ENCODE data around the gene KCNJ2. TPM values are rescaled to one million over a fixed set of nuclear protein-coding genes. Genes with fewer than 3 reads are reported as not detected.

Gene KCNJ2
- total RNA-seq, 1 experiment from 2014 or later = not detected

- H3K36me3 ChIP-seq (ENCODE audit: control insufficient read depth in 1 of 2, insufficient read depth in 2 of 2, low read length in 2 of 2) = no peaks in the 10 kb centered on the region
- H3K4me1 ChIP-seq (ENCODE audit: control insufficient read depth in 1 of 2, insufficient read depth in 2 of 2, low read length in 2 of 2) = no peaks in the 10 kb centered on the region
- H3K27ac ChIP-seq (ENCODE audit: low read depth, low read length) = no peak overlapping the region
- H3K4me3 ChIP-seq (replicated peaks in 1 of 2; ENCODE audit: low read depth in 1 of 2, low read length in 2 of 2) = no peak overlapping the region
- H2AFZ ChIP-seq (ENCODE audit: low read depth, low read length, poor library complexity, severe bottlenecking) = no peak overlapping the region
- TF ChIP-seq CTCF (IDR thresholded peaks at IDR 0.05 in 2 of 3, conservative IDR thresholded peaks at IDR 0.05 in 1 of 3; ENCODE audit: borderline replicate concordance in 1 of 3, insufficient read depth in 1 of 3, low read depth in 2 of 3, low read length in 2 of 3) (no peak), JUND (IDR thresholded peaks at IDR 0.05) (no peak), YY1 (IDR thresholded peaks at IDR 0.05; ENCODE audit: extremely low read depth, insufficient replicate concordance, low read depth, low read length) (no peak), CEBPB (IDR thresholded peaks at IDR 0.05; ENCODE audit: low read depth) (no peak)
- TF ChIP-seq, protein P1, sequence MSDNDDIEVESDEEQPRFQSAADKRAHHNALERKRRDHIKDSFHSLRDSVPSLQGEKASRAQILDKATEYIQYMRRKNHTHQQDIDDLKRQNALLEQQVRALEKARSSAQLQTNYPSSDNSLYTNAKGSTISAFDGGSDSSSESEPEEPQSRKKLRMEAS (IDR thresholded peaks at IDR 0.05) = no peak
- DNase-seq (ENCODE audit: low read depth, low spot score) (no peak), ATAC-seq (no peak)
- H3K9ac ChIP-seq (ENCODE audit: low read length) = no peak overlapping the region
- intact Hi-C loops (cut with micrococcal nuclease) = no loop called here
- H3K27me3 ChIP-seq (ENCODE audit: insufficient read depth, low read length) = no peaks in the 10 kb centered on the region
- no peaks in the 10 kb centered on the region for H3K9me2 ChIP-seq (ENCODE audit: insufficient read depth)
- no peaks in the 10 kb centered on the region for H3K79me2 ChIP-seq (ENCODE audit: insufficient read depth, low read length)
- RAD21 ChIA-PET (ENCODE audit: low non-redundant PET in 1 of 2, low total read pairs in 2 of 2, uncharacterized antibody in 2 of 2, unreplicated experiment in 2 of 2) = no interaction called here
- H3K9me3 ChIP-seq (ENCODE audit: control insufficient read depth in 1 of 2, insufficient read depth in 1 of 2, low read depth in 1 of 2, low read length in 2 of 2) = peaks cover 13 to 22% of the 10 kb centered on the region in 2 experiments; a peak in 3 of 4 replicates
- POLR2A ChIA-PET = no interaction called here
- no TSS peak for BruUV-seq (replicated peaks)
- H4K20me1 ChIP-seq (ENCODE audit: insufficient read depth) = no peaks in the 10 kb centered on the region
- H3K4me2 ChIP-seq (ENCODE audit: low read length) = no peak overlapping the region
- CTCF ChIA-PET = no interaction called here
Observed at GRCh38 chr17:70217571-70217970, 48.2 kb downstream of the KCNJ2 start.

DNA sequence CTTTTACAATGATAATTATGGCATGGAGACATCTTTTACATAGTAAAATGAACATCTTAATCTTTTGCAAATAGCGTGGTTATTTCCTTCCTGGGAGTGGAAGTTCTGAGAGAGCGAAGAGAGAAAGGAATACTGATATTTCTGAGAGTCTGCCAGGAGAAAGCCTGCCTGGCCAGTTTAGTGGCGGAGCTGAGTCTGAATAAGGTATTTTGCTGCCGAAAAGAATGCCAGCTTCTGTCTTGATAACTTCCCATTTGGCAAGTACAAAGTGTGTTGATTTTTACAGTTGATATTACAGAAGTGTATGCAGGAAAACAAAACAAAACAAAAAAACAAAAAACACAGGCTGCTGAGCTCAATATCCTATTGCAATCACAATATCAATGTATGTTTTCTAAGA, 55.9 kb downstream of the KCNJ2 start:
- H3K9me3 ChIP-seq (ENCODE audit: control insufficient read depth in 1 of 2, insufficient read depth in 1 of 2, low read depth in 1 of 2, low read length in 2 of 2) = peaks cover 15% of the 10 kb centered on the region in 2 experiments; a peak in 2 of 4 replicates
- intact Hi-C loops (cut with micrococcal nuclease) = no loop called here
- H3K79me2 ChIP-seq (ENCODE audit: insufficient read depth, low read length) = no peaks in the 10 kb centered on the region
- no peak overlapping the region for H3K4me2 ChIP-seq (ENCODE audit: low read length)
- H3K9ac ChIP-seq (ENCODE audit: low read length) = no peak overlapping the region
- H3K27me3 ChIP-seq (ENCODE audit: insufficient read depth, low read length) = no peaks in the 10 kb centered on the region
- no TSS peak for BruUV-seq (replicated peaks)
- H2AFZ ChIP-seq (ENCODE audit: low read depth, low read length, poor library complexity, severe bottlenecking) = no peak overlapping the region
- H3K36me3 ChIP-seq (ENCODE audit: control insufficient read depth in 1 of 2, insufficient read depth in 2 of 2, low read length in 2 of 2) = no peaks in the 10 kb centered on the region
- ATAC-seq = no peak
- no peak overlapping the region for H3K4me3 ChIP-seq (replicated peaks in 1 of 2; ENCODE audit: low read depth in 1 of 2, low read length in 2 of 2)
- no peaks in the 10 kb centered on the region for H4K20me1 ChIP-seq (ENCODE audit: insufficient read depth)
- no peak for DNase-seq (ENCODE audit: low read depth, low spot score)
- ChIA-PET POLR2A (no interaction called here), RAD21 (ENCODE audit: low non-redundant PET in 1 of 2, low total read pairs in 2 of 2, uncharacterized antibody in 2 of 2, unreplicated experiment in 2 of 2) (no interaction called here), CTCF (no interaction called here)
- no peak overlapping the region for H3K27ac ChIP-seq (ENCODE audit: low read depth, low read length)
- no peaks in the 10 kb centered on the region for H3K9me2 ChIP-seq (ENCODE audit: insufficient read depth)
- H3K4me1 ChIP-seq (ENCODE audit: control insufficient read depth in 1 of 2, insufficient read depth in 2 of 2, low read length in 2 of 2) = no peaks in the 10 kb centered on the region
- TF ChIP-seq SP1 (IDR thresholded peaks at IDR 0.05; ENCODE audit: low read depth) (no peak), FOSL1 (IDR thresholded peaks at IDR 0.05; ENCODE audit: low read depth) (no peak), POLR2AphosphoS5 (IDR thresholded peaks at IDR 0.05; ENCODE audit: low read depth, low read length) (no peak), EZH2 (IDR thresholded peaks at IDR 0.05) (no peak), CEBPB (IDR thresholded peaks at IDR 0.05; ENCODE audit: low read depth) (no peak), ATF3 (IDR thresholded peaks at IDR 0.05) (no peak), ZNF274 (IDR thresholded peaks at IDR 0.05; ENCODE audit: low read depth, low read length) (no peak)
- TF ChIP-seq, protein P2, sequence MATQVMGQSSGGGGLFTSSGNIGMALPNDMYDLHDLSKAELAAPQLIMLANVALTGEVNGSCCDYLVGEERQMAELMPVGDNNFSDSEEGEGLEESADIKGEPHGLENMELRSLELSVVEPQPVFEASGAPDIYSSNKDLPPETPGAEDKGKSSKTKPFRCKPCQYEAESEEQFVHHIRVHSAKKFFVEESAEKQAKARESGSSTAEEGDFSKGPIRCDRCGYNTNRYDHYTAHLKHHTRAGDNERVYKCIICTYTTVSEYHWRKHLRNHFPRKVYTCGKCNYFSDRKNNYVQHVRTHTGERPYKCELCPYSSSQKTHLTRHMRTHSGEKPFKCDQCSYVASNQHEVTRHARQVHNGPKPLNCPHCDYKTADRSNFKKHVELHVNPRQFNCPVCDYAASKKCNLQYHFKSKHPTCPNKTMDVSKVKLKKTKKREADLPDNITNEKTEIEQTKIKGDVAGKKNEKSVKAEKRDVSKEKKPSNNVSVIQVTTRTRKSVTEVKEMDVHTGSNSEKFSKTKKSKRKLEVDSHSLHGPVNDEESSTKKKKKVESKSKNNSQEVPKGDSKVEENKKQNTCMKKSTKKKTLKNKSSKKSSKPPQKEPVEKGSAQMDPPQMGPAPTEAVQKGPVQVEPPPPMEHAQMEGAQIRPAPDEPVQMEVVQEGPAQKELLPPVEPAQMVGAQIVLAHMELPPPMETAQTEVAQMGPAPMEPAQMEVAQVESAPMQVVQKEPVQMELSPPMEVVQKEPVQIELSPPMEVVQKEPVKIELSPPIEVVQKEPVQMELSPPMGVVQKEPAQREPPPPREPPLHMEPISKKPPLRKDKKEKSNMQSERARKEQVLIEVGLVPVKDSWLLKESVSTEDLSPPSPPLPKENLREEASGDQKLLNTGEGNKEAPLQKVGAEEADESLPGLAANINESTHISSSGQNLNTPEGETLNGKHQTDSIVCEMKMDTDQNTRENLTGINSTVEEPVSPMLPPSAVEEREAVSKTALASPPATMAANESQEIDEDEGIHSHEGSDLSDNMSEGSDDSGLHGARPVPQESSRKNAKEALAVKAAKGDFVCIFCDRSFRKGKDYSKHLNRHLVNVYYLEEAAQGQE (IDR thresholded peaks at IDR 0.05; ENCODE audit: low read depth) = no peak
- TF ChIP-seq, protein P3, sequence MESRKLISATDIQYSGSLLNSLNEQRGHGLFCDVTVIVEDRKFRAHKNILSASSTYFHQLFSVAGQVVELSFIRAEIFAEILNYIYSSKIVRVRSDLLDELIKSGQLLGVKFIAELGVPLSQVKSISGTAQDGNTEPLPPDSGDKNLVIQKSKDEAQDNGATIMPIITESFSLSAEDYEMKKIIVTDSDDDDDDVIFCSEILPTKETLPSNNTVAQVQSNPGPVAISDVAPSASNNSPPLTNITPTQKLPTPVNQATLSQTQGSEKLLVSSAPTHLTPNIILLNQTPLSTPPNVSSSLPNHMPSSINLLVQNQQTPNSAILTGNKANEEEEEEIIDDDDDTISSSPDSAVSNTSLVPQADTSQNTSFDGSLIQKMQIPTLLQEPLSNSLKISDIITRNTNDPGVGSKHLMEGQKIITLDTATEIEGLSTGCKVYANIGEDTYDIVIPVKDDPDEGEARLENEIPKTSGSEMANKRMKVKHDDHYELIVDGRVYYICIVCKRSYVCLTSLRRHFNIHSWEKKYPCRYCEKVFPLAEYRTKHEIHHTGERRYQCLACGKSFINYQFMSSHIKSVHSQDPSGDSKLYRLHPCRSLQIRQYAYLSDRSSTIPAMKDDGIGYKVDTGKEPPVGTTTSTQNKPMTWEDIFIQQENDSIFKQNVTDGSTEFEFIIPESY (IDR thresholded peaks at IDR 0.05; ENCODE audit: extremely low read depth, insufficient replicate concordance, low read length) = no peak

All from HCT116 (cell line).